NCI-H345 treated with DMSO at 0.1 percent for 48 hours (cell line): ENCODE measurements around the gene SZRD1.

ENCODE experiments used
- DNase-seq: peaks from one replicate; lab custom pipeline; 2025; ENCODE audit not compliant: unreplicated experiment; lab: John Stamatoyannopoulos, UW

SZRD1 gene

GRCh38 chr1:16436946-16437474, 70.0 kb downstream of the SZRD1 start, which contains the start of gene SPATA21:
Gene SPATA21, minus strand, starts transcription at chr1:16437424. Its CDS starts 6,053 bp downstream, at chr1:16431371.
- no peak for DNase-seq

- DNase-seq: no peak
Observed at GRCh38 chr1:16438516-16438915, 71.5 kb downstream of the SZRD1 start.

GRCh38 chr1:16438924-16439323, 71.9 kb downstream of the SZRD1 start:
- no peak for DNase-seq

- no peak for DNase-seq
Observed at GRCh38 chr1:16440131-16440469, 73.1 kb downstream of the SZRD1 start.

GRCh38 chr1:16440470-16441281, 73.6 kb downstream of the SZRD1 start, which contains the start of gene NECAP2:
Gene NECAP2, plus strand, starts transcription at chr1:16440724. Its CDS starts 38 bp downstream, at chr1:16440762.
- peak; percentile 91 for DNase-seq

- no peak for DNase-seq
Observed at GRCh38 chr1:16441282-16441665, 74.2 kb downstream of the SZRD1 start.

- no peak for DNase-seq
Observed at GRCh38 chr1:16442265-16442664, 75.2 kb downstream of the SZRD1 start.

GRCh38 chr1:16442941-16443340, 75.9 kb downstream of the SZRD1 start:
- DNase-seq: no peak

GRCh38 chr1:16443975-16444770, 77.1 kb downstream of the SZRD1 start:
- DNase-seq: no peak

GRCh38 chr1:16445052-16445451, 78.0 kb downstream of the SZRD1 start:
- DNase-seq: no peak

- no peak for DNase-seq
Observed at GRCh38 chr1:16446116-16446515, 79.1 kb downstream of the SZRD1 start.

- no peak for DNase-seq
Observed at GRCh38 chr1:16447641-16448040, 80.6 kb downstream of the SZRD1 start.
